ENCODE data around the gene GPATCH8. TPM values are rescaled to one million over a fixed set of nuclear protein-coding genes. Genes with fewer than 3 reads are reported as not detected.

GPATCH8 gene
- total RNA-seq, result 52.6 and 57.1 TPM in 2 replicates
- long read RNA-seq, full-length matches to known transcripts, result 72 of 117 reads
- long read RNA-seq, partial matches to known transcripts, result 19 of 117 reads
- long read RNA-seq, other reads (novel, unspliced or antisense), result 26 of 117 reads

- no peak for TF ChIP-seq CTCF (IDR thresholded peaks at IDR 0.05)
- peaks cover 32% of the 10 kb centered on the region for H3K4me1 Mint-ChIP-seq (ENCODE audit: unreplicated experiment)
- H3K27me3 Mint-ChIP-seq (ENCODE audit: unreplicated experiment), result no peaks in the 10 kb centered on the region
- peak within 1 kb of the TSS; percentile 97 for H3K4me3 Mint-ChIP-seq (ENCODE audit: unreplicated experiment)
- peak; percentile 97 for DNase-seq (ENCODE audit: extremely low spot score, unreplicated experiment)
- no peaks in the 10 kb centered on the region for H3K36me3 Mint-ChIP-seq (ENCODE audit: unreplicated experiment)
- H3K9me3 Mint-ChIP-seq (ENCODE audit: unreplicated experiment), result no peaks in the 10 kb centered on the region
- H3K27ac Mint-ChIP-seq (ENCODE audit: unreplicated experiment), result peak within 1 kb of the TSS; percentile 98
Measured at GRCh38 chr17:44503147-44504029, at the start of gene GPATCH8. TSS of gene GPATCH8 (minus strand) at chr17:44503406. CDS start at chr17:44503370, 36 bp downstream.

GRCh38 chr17:44552361-44552760 lies 49.2 kb upstream of the GPATCH8 start:
- H3K4me3 Mint-ChIP-seq (ENCODE audit: unreplicated experiment), result no peak overlapping the region
- no peaks in the 10 kb centered on the region for H3K9me3 Mint-ChIP-seq (ENCODE audit: unreplicated experiment)
- DNase-seq (ENCODE audit: extremely low spot score, unreplicated experiment), result no peak
- H3K27ac Mint-ChIP-seq (ENCODE audit: unreplicated experiment), result peak overlapping the region; percentile 59
- H3K27me3 Mint-ChIP-seq (ENCODE audit: unreplicated experiment), result no peaks in the 10 kb centered on the region
- no peaks in the 10 kb centered on the region for H3K36me3 Mint-ChIP-seq (ENCODE audit: unreplicated experiment)
- TF ChIP-seq CTCF (IDR thresholded peaks at IDR 0.05), result no peak
- peaks cover 55% of the 10 kb centered on the region for H3K4me1 Mint-ChIP-seq (ENCODE audit: unreplicated experiment)

GRCh38 chr17:44549686-44550085 lies 46.5 kb upstream of the GPATCH8 start:
- H3K4me1 Mint-ChIP-seq (ENCODE audit: unreplicated experiment), result peaks cover 67% of the 10 kb centered on the region
- H3K27ac Mint-ChIP-seq (ENCODE audit: unreplicated experiment), result peak overlapping the region; percentile 99
- TF ChIP-seq CTCF (IDR thresholded peaks at IDR 0.05), result no peak
- H3K4me3 Mint-ChIP-seq (ENCODE audit: unreplicated experiment), result no peak overlapping the region
- H3K27me3 Mint-ChIP-seq (ENCODE audit: unreplicated experiment), result no peaks in the 10 kb centered on the region
- no peak for DNase-seq (ENCODE audit: extremely low spot score, unreplicated experiment)
- H3K36me3 Mint-ChIP-seq (ENCODE audit: unreplicated experiment), result no peaks in the 10 kb centered on the region
- no peaks in the 10 kb centered on the region for H3K9me3 Mint-ChIP-seq (ENCODE audit: unreplicated experiment)

- Mint-ChIP-seq H3K27ac (ENCODE audit: unreplicated experiment) (peak overlapping the region; percentile 99), H3K4me1 (ENCODE audit: unreplicated experiment) (peaks cover 73% of the 10 kb centered on the region), H3K36me3 (ENCODE audit: unreplicated experiment) (no peaks in the 10 kb centered on the region), H3K27me3 (ENCODE audit: unreplicated experiment) (no peaks in the 10 kb centered on the region), H3K4me3 (ENCODE audit: unreplicated experiment) (no peak overlapping the region), H3K9me3 (ENCODE audit: unreplicated experiment) (no peaks in the 10 kb centered on the region)
- DNase-seq (ENCODE audit: extremely low spot score, unreplicated experiment), result no peak
- no peak for TF ChIP-seq CTCF (IDR thresholded peaks at IDR 0.05)
Measured at GRCh38 chr17:44548376-44549230, 45.4 kb upstream of the GPATCH8 start.

All from osteocyte (in vitro differentiated cells).